ENCODE data around the gene PRM1. TPM values are rescaled to one million over a fixed set of nuclear protein-coding genes. Genes with fewer than 3 reads are reported as not detected.

Gene PRM1
- total RNA-seq, 1 donor from 2014 or later: not detected

GRCh38 chr16:11285842-11286241 is 4.7 kb upstream of the PRM1 start:
- Histone ChIP-seq H3K79me2 (ENCODE audit: insufficient read depth, low read length) (no peaks in the 10 kb centered on the region), H3K4me1 (ENCODE audit: insufficient read depth, low read length) (no peaks in the 10 kb centered on the region), H3K4me2 (ENCODE audit: low read length) (no peak overlapping the region), H4K20me1 (ENCODE audit: insufficient read depth, low read length) (no peaks in the 10 kb centered on the region), H3K27ac (ENCODE audit: low read depth, low read length) (no peak overlapping the region), H2AFZ (ENCODE audit: low read depth, low read length) (no peak overlapping the region), H3K27me3 (ENCODE audit: insufficient read depth, low read length) (peaks cover 6% of the 10 kb centered on the region), H3K9ac (ENCODE audit: low read length) (no peak overlapping the region), H3K4me3 (ENCODE audit: insufficient read depth, low read depth, low read length) (no peak overlapping the region), H3K36me3 (ENCODE audit: insufficient read depth, low read length) (no peaks in the 10 kb centered on the region), H3K9me3 (ENCODE audit: insufficient read depth, low read depth, low read length) (no peaks in the 10 kb centered on the region)
- Mint-ChIP-seq H3K4me3 (ENCODE audit: unreplicated experiment) (no peak overlapping the region), H3K4me1 (ENCODE audit: low read depth, unreplicated experiment) (no peaks in the 10 kb centered on the region), H3K27me3 (ENCODE audit: low read depth, unreplicated experiment) (peaks cover 35% of the 10 kb centered on the region), H3K9me3 (ENCODE audit: unreplicated experiment) (peaks cover 2% of the 10 kb centered on the region), H3K36me3 (ENCODE audit: low read depth, unreplicated experiment) (no peaks in the 10 kb centered on the region), H3K27ac (ENCODE audit: unreplicated experiment) (no peak overlapping the region)
- no peak for TF ChIP-seq EZH2 (IDR thresholded peaks at IDR 0.05; ENCODE audit: insufficient read depth, low read length)
- TF ChIP-seq CTCF (IDR thresholded peaks at IDR 0.05; ENCODE audit: insufficient read depth, low read depth, low read length): no peak
- FAIRE-seq: no peak
- no peak for DNase-seq (ENCODE audit: low read depth)

GRCh38 chr16:11283820-11284248 is 2.7 kb upstream of the PRM1 start:
- DNase-seq (ENCODE audit: low read depth): no peak
- no peak overlapping the region for H3K27ac Mint-ChIP-seq (ENCODE audit: unreplicated experiment)

More at GRCh38 chr16:11283820-11284248, 2.7 kb upstream of the PRM1 start:
- TF ChIP-seq CTCF (IDR thresholded peaks at IDR 0.05; ENCODE audit: insufficient read depth, low read depth, low read length) (no peak), EZH2 (IDR thresholded peaks at IDR 0.05; ENCODE audit: insufficient read depth, low read length) (no peak)
- H3K4me3 ChIP-seq (ENCODE audit: insufficient read depth, low read depth, low read length): no peak overlapping the region
- no peak overlapping the region for H3K4me2 ChIP-seq (ENCODE audit: low read length)
- Mint-ChIP-seq H3K36me3 (ENCODE audit: low read depth, unreplicated experiment) (no peaks in the 10 kb centered on the region), H3K9me3 (ENCODE audit: unreplicated experiment) (peaks cover 2% of the 10 kb centered on the region), H3K4me3 (ENCODE audit: unreplicated experiment) (no peak overlapping the region), H3K4me1 (ENCODE audit: low read depth, unreplicated experiment) (no peaks in the 10 kb centered on the region), H3K27me3 (ENCODE audit: low read depth, unreplicated experiment) (peaks cover 34% of the 10 kb centered on the region)
- H3K27me3 ChIP-seq (ENCODE audit: insufficient read depth, low read length): peaks cover 6% of the 10 kb centered on the region
- no peaks in the 10 kb centered on the region for H3K79me2 ChIP-seq (ENCODE audit: insufficient read depth, low read length)
- no peaks in the 10 kb centered on the region for H3K9me3 ChIP-seq (ENCODE audit: insufficient read depth, low read depth, low read length)
- H2AFZ ChIP-seq (ENCODE audit: low read depth, low read length): no peak overlapping the region
- H3K36me3 ChIP-seq (ENCODE audit: insufficient read depth, low read length): no peaks in the 10 kb centered on the region
- H3K27ac ChIP-seq (ENCODE audit: low read depth, low read length): no peak overlapping the region
- no peaks in the 10 kb centered on the region for H4K20me1 ChIP-seq (ENCODE audit: insufficient read depth, low read length)
- H3K4me1 ChIP-seq (ENCODE audit: insufficient read depth, low read length): no peaks in the 10 kb centered on the region
- FAIRE-seq: no peak
- H3K9ac ChIP-seq (ENCODE audit: low read length): no peak overlapping the region

Measured in astrocyte (in vitro differentiated cells and primary cell).